Stimulated activated CD8-positive, alpha-beta memory T cell treated with anti-CD3 and anti-CD28 coated beads, Interleukin-12 subunit alpha, Interleukin-12 subunit beta, amount 100 ng/mL, for 1 hour (primary cell): ENCODE measurements around the gene LDLRAP1.

Source experiments
- DNase-seq: peaks from one replicate; pipeline ENCODE4 v3.0.0-alpha.2; 2020; ENCODE audit warnings: low read depth

The LDLRAP1 gene

DNA sequence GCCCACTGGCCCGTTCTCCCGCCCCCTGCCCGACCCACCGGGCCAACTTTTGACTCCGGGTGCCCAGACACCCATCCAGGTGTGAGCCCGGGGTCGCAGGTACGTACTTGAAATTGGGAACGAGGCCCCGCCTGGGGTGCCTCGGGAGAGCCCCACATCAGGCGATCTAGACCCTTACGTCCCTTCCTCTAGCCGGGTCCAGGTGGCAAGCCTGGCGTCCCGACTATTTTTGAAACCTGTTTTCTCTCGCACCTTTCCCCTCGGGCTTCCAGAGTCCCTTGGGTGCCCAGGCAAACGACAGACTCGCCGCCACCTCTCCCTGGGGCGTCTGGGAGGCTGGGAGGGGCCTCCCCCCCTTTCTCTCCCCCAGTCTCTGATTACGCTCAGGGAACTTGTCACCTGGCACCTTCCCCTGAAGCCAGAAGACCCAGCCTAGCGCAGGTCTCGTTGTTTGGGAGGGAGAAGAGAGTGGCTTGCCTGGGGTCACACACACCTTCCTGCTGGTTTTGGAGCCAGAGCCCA, 898 bp downstream of the LDLRAP1 start:
- DNase-seq: no peak

DNA sequence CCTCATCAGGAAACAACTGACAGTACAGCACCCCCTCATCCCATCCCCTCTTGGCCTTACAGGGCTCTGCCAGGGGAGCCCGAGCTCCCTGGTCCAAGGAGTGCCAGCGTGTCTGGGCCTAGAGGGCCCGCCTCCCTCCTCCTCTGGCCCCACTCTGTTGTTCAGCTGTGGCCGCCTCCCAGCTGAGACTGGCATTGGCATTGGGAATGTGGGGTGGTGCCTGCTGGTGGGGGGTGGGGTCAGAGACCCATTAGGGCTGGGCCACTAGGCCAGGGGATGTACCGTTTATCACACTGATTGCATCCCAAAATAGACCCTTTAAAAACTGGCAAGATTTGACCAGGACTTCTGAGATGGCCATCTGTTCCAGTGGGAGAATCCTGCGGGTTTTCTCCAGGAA, 1.4 kb downstream of the LDLRAP1 start:
- DNase-seq: no peak

DNA sequence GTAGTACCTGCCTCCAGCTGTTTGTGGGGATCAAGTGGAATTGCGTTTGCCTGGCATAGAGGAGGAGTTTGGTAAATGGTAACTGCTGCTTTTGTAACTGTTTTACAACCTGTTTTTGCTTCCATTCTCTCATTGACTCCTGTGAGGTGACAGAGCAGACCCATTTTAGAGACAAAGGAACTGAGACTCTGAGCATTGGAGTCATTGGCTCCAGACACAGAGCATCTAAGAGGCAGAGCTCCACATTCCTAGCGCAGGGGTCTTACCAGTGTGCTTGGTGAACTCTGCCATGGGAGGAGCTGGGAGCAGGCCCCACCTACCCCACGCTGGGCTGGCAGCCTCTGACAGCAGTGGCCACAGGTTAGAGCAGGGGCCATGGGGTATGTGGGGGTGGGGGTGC, 2.4 kb downstream of the LDLRAP1 start:
- no peak for DNase-seq

DNA sequence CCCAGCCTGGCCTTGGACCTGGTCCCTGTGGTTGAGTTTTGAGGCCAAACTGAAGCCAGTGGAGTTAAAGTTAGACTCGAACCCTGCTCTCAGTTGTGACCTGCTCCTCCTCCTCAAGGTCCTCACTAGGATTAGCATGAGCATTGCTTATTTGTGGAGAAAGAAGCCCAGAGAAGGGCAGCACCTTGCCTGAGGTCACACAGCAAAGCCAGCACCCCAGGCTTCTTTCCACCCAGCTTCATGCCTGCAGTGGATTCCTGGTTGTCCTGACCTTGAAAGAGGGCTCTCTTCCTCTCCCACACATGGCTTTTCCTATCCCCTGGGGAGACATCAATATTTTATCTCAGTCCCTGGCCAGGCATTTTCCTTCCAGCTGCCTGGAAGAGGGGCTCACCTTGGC, 2.8 kb downstream of the LDLRAP1 start:
- DNase-seq: no peak

DNA sequence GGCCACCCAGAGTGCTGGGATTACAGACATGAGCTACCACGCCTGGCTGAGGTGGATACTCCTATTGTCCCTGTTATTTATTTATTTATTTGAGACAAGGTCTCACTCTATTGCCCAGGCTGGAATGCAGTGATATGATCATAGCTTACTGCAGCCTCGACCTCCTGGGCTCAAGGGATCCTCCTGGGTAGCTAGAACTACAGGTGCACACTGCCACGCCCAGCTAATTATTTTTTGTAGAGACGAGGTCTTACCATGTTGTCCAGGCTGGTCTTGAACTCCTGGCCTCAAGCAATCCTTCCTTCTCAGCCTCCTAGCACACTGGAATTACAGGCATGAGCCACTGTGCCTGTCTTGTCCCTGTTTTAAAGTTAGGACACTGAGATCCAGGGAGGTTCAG, 5.2 kb downstream of the LDLRAP1 start:
- no peak for DNase-seq

DNA sequence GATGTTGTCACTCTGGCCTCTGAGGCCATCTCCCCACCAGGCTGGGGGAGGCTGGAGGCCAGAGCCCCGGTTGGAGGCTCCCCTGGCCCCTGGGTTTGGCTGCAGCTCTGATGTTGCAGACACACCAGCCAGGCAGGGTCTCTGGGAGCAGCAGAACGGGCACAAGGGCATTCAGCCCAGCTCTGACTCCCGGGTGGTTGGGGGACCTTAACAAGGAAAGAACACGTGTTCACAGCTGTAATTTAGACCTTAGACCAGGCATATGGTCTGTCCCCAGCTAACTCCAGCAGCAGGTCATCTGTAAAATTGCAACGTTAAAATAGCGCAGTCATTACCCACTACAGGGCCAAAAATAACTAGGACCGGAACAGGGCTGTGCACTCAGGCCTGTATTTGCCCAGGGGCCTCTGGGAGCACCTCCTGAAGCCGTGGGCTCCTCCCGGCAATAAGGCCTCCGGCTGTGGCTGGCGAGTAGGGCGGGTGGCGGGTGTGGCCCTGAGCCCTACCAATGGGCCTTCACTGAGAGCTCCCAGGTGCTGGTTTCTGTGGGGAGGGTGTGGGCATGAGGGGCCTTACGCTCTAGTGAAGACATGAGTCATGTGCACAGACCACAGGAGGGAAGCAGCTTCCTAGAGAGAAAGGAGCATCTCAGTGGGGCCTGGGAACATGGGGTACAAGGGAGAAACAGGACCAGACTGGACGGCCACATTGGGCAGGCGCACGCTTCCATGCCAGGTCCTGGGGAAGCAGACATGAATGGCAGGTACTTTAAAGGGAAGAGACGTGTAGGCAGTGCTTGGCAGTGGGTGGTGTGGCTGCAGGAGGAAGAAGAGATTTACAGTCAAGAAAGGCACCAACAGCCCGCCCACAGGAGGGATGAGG, 6.1 kb downstream of the LDLRAP1 start:
- DNase-seq: peak; percentile 62

DNA sequence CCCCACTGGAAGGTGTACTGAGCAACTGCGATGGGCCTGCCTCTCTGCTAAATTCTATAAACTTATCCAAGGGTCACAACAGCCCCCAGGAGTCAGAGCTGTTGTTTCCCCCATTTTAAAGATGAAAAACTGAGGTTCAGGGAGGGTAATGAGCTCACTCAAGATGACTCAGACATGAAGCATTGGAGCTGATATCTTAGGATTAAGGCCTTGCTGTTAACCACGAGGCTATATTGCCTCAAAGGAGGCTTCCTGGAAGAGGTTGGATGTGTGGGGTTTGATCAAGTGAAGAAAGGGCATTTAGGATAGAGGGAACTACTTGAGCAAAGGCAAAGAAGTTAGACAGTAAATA, 6.7 kb downstream of the LDLRAP1 start:
- DNase-seq: no peak

DNA sequence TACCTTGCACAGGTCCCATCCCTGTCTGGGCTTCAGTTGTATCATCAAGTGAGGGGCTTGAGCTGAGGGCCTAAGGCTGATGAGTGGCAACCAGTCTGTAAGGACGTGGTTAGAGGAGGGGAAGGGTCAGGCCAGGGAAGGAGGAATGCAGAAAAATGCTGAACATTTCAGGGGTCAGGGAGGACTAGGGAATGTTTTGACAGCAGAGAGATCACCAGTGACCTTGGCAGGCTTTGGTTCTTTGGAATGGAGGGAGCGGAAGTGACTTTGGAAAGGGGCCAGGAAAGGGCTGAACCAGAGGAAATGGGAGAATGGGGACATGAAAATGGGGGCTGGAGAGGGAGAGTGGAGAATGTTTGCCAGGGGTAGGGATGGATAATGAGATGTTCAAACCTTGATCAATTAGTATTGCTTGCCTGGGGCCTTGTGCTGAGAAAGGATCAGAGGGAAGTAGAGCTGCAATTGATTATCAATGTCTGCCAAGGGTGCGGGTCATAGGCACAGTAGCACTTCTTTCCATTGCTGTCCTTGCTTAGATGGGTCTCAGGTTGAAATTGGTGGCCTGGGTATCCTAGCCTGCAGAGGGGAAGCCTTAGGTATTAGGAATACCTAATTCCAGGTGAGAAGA, 7.4 kb downstream of the LDLRAP1 start:
- no peak for DNase-seq

DNA sequence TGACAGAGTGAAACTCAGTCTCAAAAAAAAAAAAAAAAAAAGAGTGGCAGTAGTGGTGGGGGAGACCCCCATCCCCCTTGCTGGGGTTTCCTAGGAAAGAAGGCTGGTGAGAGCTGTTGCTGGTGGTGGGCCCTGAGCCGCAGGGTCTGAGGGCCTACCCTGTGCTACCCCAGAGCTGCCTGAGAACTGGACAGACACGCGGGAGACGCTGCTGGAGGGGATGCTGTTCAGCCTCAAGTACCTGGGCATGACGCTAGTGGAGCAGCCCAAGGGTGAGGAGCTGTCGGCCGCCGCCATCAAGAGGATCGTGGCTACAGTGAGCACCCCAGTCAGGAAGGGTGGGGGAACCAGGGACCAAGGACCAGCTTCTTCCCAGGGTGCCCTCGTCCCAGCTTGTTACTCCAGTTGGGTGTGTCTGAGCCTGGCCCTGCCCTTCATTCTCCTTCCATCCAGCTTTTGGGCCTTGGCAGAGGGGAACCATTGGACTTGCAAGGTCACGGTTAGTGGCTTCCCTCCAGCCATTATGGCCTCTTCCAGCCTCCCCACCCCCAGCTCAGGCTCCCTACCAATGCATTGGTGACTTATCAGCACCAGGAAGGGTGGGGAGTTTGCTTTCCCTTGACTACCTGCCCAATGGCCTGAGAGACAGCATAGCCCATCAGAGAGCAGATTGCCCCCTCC, 10.5 kb downstream of the LDLRAP1 start:
- no peak for DNase-seq

DNA sequence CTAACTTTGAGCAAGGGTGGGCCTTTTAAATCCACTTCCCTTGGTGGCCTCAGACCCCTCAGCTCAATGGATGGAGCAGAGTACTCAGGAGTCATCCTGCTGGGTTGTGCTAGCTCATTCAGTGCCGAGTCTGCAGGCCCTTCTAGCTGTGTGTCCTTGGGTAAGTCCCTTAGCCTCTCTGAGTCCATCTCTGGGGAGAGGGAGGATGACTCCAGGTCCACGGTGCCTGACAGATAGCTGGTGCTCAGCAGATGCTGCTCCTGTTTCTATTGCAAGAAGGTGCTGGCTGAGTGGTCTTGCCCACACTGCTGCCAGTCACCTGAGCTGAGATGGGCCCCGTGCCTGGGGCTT, 11.0 kb downstream of the LDLRAP1 start:
- no peak for DNase-seq

DNA sequence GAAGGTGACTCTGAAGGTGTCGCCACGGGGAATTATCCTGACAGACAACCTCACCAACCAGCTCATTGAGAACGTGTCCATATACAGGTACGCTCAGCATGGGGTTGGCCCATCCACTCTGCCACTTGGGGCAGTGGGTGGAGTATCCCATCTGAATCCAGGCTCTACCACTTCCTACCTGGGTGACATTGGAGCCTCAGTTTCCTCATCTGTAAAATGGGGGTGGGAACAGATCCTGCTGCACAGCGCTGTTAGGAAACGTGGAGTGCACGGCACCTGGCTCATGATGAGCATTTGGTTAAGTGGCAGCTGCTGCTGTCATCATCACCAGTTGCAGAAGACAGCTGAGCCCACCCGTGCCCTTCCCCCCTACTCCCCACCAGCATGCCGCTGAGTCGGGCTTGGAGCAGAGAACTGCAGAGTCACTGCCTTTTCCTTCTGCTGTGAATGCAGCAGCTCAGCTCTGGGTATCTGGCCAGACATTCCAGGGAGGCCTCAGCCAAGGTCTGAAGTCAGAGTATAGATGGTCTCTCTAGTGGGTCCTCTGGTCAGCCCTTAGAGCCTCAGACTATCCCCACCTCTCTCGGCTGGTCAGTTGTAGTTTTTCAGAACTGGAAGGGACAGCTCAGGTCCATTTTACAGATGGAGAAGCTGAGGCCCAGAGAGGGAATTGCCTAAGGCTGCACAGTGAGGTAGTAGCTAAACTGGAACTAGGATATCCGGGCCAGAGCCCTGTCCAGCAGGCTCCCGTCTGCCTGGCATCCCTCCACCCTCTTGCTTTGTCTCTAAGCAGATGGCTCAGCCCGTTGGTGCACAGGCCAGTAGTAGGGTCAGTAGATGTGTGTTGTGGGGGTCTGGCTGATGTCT, 11.7 kb downstream of the LDLRAP1 start:
- no peak for DNase-seq

DNA sequence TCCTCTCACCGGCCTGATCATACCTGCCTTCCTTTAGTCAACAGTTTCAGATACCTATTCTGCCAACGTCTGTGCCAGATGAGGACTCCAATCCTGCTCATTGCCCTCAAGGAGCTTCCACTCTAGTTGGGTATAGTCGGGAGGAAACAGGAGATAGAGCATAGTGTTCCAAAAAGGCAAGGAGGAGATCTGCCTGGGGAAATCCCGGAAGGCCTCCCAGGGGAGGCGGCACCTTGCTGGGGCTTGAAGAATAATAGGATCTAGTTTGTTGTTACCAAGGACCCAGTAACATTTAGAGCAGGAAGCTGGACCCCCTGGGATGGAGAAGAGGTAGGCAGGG, 12.3 kb downstream of the LDLRAP1 start:
- no peak for DNase-seq

DNA sequence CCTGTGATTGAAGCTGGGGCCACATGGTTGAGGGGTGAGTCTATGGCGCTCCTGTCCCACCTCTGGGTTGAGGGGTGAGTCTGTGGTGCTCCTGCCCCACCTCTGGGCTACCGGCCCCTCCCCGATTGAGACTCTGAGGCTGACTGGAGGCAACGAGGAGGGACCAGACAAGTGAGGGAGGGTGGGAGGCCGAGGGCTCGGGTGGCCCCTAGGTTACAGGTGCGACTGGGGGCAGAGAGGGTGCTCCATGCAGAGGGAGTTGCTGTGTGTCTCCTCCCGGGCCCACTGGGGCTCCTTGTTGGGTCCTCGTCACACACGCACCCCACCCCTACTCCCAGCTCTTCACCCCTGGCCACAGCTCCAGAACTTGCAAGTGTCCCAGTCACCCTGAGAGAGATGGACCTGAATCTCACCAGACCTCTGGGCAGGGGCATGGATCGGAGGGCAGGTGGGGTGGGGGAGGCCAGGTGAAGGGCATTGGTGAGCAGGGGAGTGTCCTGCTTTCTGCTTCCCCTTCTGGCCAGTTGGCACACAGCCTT, 12.8 kb downstream of the LDLRAP1 start:
- DNase-seq: no peak

DNA sequence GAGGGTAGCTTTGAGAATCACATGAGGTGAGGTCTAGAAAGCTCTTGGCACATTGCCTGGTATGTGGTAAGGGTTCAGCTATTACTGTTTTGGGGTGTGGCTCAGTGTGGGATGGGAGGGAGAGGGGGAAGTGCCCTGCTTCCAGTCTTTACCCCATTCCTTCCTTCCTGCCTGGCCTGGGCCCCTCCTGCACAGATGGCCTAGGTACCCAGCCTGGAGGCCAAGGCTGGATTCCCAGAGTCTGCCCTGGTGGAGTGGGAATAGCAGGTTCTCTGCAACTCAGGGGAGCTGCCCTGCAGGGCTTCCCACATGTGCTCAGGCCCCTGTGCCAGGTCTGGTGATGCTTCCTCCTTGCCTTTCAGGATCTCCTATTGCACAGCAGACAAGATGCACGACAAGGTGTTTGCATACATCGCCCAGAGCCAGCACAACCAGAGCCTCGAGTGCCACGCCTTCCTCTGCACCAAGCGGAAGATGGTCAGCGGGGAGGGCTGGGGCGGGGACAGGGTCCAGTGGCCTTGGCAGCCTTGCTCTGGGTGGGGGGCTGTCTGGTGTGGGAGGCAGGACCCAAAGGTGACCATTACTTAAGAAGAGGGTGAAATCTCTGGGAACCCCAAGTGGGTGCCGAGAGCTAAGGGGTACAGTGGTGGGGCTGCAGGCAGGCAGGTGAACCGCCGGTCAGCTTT, 13.5 kb downstream of the LDLRAP1 start:
- no peak for DNase-seq

DNA sequence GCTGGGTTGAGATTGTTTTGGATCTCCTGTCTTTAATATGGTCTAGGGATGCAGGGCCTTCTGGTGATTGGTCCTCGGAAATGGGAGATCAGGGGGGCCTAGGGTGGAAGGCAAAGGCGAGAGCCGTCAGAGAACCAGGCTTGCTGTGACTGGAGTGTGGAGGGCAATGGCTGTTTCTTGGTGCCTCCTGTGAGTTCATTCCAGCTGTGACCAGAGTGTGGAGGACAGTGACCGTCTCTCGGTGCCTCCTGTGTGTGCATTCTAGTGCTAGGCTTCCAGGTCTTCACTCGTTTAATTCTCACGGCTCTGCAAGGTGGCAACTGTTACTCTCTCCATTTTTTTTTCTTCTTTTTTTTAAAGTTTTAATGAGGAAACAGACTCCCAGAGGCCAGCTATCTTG, 14.1 kb downstream of the LDLRAP1 start:
- DNase-seq: no peak

DNA sequence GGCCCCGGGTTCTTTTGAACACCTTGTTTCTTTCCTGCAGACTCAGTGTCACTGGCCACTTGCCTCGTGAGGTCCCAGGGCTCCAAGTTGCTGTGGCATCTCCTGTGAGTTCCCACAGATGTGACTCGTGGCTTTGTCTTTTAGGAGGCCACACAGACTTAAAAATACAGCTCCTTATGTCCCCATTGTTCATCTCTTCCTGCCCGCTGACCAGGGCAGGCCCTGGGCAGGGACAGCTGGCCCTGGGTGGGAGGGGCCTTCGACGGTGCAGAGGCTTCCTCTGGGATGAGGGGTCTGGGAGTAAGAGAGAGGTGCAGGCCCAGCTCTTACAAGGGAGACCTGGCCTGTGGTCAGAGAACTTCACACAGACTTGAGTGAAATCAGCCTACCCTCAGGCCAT, 15.6 kb downstream of the LDLRAP1 start:
- no peak for DNase-seq

DNA sequence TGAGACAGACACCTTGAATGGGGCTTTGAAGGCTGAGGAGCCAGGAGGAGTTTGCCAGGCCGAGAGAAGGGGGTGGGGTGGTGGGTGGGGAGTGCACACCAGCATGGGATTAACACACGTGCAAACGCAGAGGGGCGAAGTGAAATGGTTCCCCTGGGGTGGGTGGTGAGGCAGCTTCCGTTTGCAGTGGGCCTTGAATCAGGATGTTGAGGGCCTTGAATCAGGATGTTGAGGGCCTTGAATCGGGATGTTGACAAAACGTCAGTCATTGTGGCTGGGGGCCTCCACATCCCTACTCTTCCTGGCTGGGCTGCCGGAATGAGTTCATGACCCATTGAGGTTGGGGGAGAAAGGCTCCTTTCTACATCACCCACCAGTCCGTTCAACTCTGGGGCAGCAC, 16.6 kb downstream of the LDLRAP1 start:
- DNase-seq: no peak

DNA sequence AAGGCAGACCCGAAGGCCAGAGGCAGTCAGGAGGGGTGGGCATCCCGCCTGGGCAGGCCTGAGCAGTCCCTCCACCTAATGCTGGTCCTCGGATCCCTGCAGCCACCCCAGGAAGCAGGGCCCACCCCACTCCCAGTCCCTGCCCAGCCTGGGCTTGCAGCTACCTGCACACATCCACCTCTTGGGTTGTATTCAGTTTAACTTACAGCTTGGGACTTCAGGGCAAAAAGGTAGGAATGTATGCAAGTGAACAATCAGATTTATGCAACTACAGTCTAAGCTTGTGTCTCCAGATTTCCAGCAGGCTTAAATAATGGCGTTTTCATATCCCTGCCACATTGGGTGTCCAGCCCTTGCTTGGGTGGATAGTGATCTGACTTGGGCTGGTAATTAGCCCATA, 17.4 kb downstream of the LDLRAP1 start:
- no peak for DNase-seq

DNA sequence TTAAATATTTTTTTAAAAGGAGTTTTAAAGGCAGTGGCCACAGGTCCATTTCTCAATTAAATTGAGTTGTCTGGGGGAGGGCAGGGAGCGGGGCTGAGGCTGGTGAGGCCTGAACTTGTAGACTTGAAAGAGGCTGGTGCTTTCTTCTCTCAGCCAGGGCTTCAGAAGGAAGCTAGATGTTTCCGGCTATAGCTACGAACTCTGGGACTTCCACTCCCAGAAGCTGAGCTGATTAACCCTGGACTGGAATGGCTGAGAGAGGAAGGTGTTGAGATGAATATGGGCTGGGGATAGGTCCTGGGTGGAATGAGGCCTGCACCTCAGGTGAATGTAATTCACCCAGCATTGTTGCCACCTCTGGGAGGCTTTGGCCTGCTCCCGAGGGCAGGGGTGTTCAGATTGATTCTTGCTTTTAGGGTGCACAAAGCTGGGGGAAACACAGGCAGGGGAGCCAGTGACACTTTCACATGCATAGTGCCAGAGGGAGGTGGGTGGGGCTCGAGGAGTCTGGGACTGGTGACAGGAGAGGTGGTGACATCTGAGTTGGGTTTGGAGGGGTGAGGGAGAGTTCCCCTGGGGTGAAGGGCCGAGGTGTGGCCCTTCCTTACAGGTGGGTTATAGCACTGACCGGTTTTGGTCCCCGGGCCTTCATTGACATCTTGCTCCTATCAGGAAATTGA, 18.2 kb downstream of the LDLRAP1 start:
- no peak for DNase-seq

DNA sequence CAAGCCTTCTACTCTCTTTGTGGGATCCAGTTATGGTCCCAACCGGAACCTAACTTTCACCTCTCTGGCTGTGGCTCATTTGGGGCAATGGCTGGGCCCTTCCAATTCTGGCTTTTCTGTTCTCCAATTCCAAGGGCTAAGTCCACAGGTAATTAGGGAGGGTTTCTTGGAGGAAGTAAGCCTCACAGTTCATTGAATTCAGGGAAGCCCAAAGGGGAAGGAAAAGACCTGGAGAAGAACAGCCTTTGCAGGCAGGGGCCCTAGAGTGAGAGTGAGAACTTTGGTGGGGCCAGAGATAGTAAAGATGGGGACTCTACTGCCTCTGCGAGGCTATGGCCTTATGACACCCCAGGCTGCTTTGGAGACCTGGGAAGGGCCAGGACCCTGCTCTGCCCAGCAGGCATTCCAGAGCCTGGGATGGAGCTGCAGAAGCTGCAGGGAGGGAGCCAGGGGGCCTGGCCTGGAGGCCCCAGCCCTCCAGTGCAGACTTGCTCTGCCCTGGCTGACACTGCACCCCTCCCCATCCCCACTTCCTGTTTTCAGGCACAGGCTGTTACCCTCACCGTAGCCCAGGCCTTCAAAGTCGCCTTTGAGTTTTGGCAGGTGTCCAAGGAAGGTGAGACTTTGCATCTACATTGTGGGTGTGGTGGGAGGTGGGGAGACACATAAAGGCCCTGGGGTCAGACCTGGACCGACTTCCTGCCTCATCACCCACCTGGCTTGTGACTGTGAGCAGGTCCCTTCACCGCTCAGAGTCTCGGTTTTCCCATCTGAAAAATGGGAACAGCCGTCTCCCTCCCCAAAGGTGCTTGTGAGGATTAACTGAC, 18.9 kb downstream of the LDLRAP1 start:
- peak; percentile 70 for DNase-seq
